ENCODE data around the gene TAF4B.

The TAF4B gene

DNA sequence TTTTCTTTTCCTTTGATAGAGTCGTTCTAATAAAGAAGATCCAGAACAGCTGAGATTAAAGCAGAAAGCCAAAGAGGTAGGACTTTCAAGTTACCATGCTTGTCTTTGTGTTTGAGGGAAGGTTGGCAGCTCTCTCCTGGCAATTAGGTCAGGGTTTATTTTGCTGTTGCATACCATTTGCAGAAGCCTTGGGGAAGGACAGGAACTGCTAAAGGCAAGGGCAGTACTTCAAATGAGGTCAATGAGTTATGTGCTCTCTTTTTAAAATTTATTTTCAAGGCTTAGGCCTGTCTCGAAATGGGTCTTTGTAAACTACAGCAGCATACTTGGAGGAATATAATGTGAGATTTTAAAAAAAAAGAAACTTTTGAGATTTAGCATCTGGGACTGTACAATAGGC lies 108.9 kb downstream of the TAF4B start:
- H3K4me3 ChIP-seq (ENCODE audit: insufficient read depth in 1 of 2, low read depth in 1 of 2, low read length in 2 of 2): no peak overlapping the region
- no peak for DNase-seq
- H2BK12ac ChIP-seq (ENCODE audit: low read length in 2 of 2): no peak overlapping the region
- peaks cover 2% of the 10 kb centered on the region for H3K4me1 ChIP-seq (ENCODE audit: control insufficient read depth, insufficient read depth, low read depth, low read length)
- no peaks in the 10 kb centered on the region for H3K9me3 ChIP-seq (ENCODE audit: control insufficient read depth, low read length)
- H3K4me2 ChIP-seq (ENCODE audit: low read length, poor library complexity, severe bottlenecking): no peak overlapping the region
- no peak overlapping the region for H4K91ac ChIP-seq (ENCODE audit: low read length)
- H2BK5ac ChIP-seq (ENCODE audit: low read depth, low read length, poor library complexity, severe bottlenecking): no peak overlapping the region
- H2BK120ac ChIP-seq (ENCODE audit: low read depth, low read length): no peak overlapping the region
- H2AK5ac ChIP-seq (ENCODE audit: low read length, severe bottlenecking): no peak overlapping the region
- no peak overlapping the region for H4K8ac ChIP-seq (ENCODE audit: low read length)
- H3K18ac ChIP-seq (ENCODE audit: low read depth in 1 of 2, low read length in 2 of 2): no peak overlapping the region
- H3K27me3 ChIP-seq (ENCODE audit: control insufficient read depth in 1 of 2, insufficient read depth in 1 of 2, low read length in 2 of 2): no peaks in the 10 kb centered on the region
- H3K4ac ChIP-seq (ENCODE audit: low read depth in 1 of 2, low read length in 2 of 2): no peak overlapping the region
- H3K14ac ChIP-seq (ENCODE audit: low read length in 2 of 2): no peak overlapping the region
- no peaks in the 10 kb centered on the region for H3K79me1 ChIP-seq (replicated peaks; ENCODE audit: low read length, poor library complexity, severe bottlenecking)
- H2AFZ ChIP-seq (ENCODE audit: low read depth, low read length): no peak overlapping the region
- no peak overlapping the region for H2BK15ac ChIP-seq (ENCODE audit: low read depth, poor library complexity, severe bottlenecking)
- H3K9ac ChIP-seq (ENCODE audit: low read length): no peak overlapping the region
- H3K27ac ChIP-seq (ENCODE audit: low read length, poor library complexity, severe bottlenecking): no peak overlapping the region
- no peaks in the 10 kb centered on the region for H3K36me3 ChIP-seq (ENCODE audit: control insufficient read depth in 1 of 2, insufficient read depth in 2 of 2, low read depth in 1 of 2, low read length in 2 of 2)
- WGBS: 73% methylated on average over 2 of the region's 2 CpGs
- H3K23ac ChIP-seq (ENCODE audit: low read length in 2 of 2): no peak overlapping the region

DNA sequence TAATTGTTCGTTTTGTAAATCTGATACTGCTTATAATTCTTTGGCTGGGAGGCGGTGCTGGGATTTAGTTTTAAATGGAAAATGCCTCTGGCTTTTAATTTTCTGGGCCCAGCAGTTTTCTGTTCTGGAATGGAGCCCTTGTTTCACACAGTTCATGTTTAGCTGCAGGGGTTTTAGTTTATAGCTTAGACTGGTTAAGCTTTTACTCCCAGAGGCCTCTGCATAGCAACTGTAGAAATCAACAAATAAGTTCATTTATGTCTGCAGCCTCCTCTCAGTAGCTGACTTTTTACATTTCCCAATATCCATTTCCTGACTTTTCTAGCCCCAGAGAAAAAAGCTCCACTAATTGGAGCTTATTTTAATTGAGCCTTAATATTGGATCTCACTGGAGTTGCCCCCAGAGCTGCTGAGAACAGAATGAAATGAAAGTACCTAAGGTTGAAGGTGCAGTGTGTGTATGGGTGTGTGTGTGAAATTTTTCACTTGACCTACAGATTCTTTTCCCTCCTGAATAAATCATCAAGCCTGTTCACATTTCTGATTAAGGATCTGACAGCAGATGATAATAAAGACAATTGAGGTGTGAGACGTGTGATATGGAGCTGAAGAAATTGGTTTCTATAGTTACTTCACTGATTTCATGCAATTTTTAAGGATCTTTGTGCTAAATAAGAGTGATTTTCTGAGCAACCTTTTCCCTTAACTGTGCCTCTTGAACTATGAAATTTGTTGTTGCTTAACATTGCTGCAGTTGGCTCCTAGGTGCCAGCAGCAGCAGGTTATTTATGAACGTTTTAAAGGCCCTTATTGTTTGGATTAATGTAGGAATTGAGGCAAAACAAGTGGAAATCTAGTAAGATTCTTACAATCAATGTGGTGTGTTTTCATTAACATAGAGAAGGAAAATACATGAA lies 109.6 kb downstream of the TAF4B start:
- H2BK120ac ChIP-seq (ENCODE audit: low read depth, low read length): no peak overlapping the region
- 87% methylated on average over 4 of the region's 4 CpGs for WGBS
- no peak overlapping the region for H2AK5ac ChIP-seq (ENCODE audit: low read length, severe bottlenecking)
- no peak overlapping the region for H3K14ac ChIP-seq (ENCODE audit: low read length in 2 of 2)
- peak; percentile 32 for DNase-seq
- no peak overlapping the region for H3K9ac ChIP-seq (ENCODE audit: low read length)
- H3K23ac ChIP-seq (ENCODE audit: low read length in 2 of 2): no peak overlapping the region
- H3K4me1 ChIP-seq (ENCODE audit: control insufficient read depth, insufficient read depth, low read depth, low read length): peaks cover 2% of the 10 kb centered on the region
- no peak overlapping the region for H3K4ac ChIP-seq (ENCODE audit: low read depth in 1 of 2, low read length in 2 of 2)
- no peak overlapping the region for H4K91ac ChIP-seq (ENCODE audit: low read length)
- H3K36me3 ChIP-seq (ENCODE audit: control insufficient read depth in 1 of 2, insufficient read depth in 2 of 2, low read depth in 1 of 2, low read length in 2 of 2): no peaks in the 10 kb centered on the region
- H3K27me3 ChIP-seq (ENCODE audit: control insufficient read depth in 1 of 2, insufficient read depth in 1 of 2, low read length in 2 of 2): no peaks in the 10 kb centered on the region
- H3K4me2 ChIP-seq (ENCODE audit: low read length, poor library complexity, severe bottlenecking): no peak overlapping the region
- no peak overlapping the region for H2BK15ac ChIP-seq (ENCODE audit: low read depth, poor library complexity, severe bottlenecking)
- no peak overlapping the region for H3K18ac ChIP-seq (ENCODE audit: low read depth in 1 of 2, low read length in 2 of 2)
- no peak overlapping the region for H2BK12ac ChIP-seq (ENCODE audit: low read length in 2 of 2)
- no peak overlapping the region for H2BK5ac ChIP-seq (ENCODE audit: low read depth, low read length, poor library complexity, severe bottlenecking)
- H4K8ac ChIP-seq (ENCODE audit: low read length): no peak overlapping the region
- no peak overlapping the region for H2AFZ ChIP-seq (ENCODE audit: low read depth, low read length)
- no peak overlapping the region for H3K27ac ChIP-seq (ENCODE audit: low read length, poor library complexity, severe bottlenecking)
- no peak overlapping the region for H3K4me3 ChIP-seq (ENCODE audit: insufficient read depth in 1 of 2, low read depth in 1 of 2, low read length in 2 of 2)
- H3K9me3 ChIP-seq (ENCODE audit: control insufficient read depth, low read length): no peaks in the 10 kb centered on the region
- H3K79me1 ChIP-seq (replicated peaks; ENCODE audit: low read length, poor library complexity, severe bottlenecking): no peaks in the 10 kb centered on the region

DNA sequence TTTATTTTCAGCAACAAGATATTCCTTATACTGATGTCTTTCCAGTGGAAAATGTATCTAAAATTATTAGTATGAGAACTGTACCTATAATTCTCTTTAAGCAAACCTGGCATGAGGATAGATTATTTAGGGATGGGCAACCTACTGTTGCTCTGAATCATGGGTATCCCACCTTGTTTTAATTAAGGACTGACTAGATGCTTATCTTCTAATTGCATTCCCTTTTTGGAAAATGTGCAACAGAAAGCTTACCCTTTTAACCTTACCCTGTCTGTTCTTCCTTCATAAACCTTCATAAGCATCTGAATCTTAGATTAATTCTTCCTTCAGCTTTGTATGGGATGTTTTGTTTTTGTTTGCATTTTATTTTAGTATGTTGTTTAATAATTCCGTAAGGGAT lies 110.3 kb downstream of the TAF4B start:
- Histone ChIP-seq H3K9ac (ENCODE audit: low read length) (no peak overlapping the region), H3K36me3 (ENCODE audit: control insufficient read depth in 1 of 2, insufficient read depth in 2 of 2, low read depth in 1 of 2, low read length in 2 of 2) (no peaks in the 10 kb centered on the region), H3K4me1 (ENCODE audit: control insufficient read depth, insufficient read depth, low read depth, low read length) (peaks cover 2% of the 10 kb centered on the region), H2BK5ac (ENCODE audit: low read depth, low read length, poor library complexity, severe bottlenecking) (no peak overlapping the region), H2BK12ac (ENCODE audit: low read length in 2 of 2) (no peak overlapping the region), H3K18ac (ENCODE audit: low read depth in 1 of 2, low read length in 2 of 2) (no peak overlapping the region), H3K27me3 (ENCODE audit: control insufficient read depth in 1 of 2, insufficient read depth in 1 of 2, low read length in 2 of 2) (no peaks in the 10 kb centered on the region), H3K79me1 (replicated peaks; ENCODE audit: low read length, poor library complexity, severe bottlenecking) (no peaks in the 10 kb centered on the region), H3K4me3 (ENCODE audit: insufficient read depth in 1 of 2, low read depth in 1 of 2, low read length in 2 of 2) (no peak overlapping the region), H3K23ac (ENCODE audit: low read length in 2 of 2) (no peak overlapping the region), H2AK5ac (ENCODE audit: low read length, severe bottlenecking) (no peak overlapping the region), H3K4me2 (ENCODE audit: low read length, poor library complexity, severe bottlenecking) (no peak overlapping the region), H3K4ac (ENCODE audit: low read depth in 1 of 2, low read length in 2 of 2) (no peak overlapping the region), H4K8ac (ENCODE audit: low read length) (no peak overlapping the region), H3K14ac (ENCODE audit: low read length in 2 of 2) (no peak overlapping the region), H2BK15ac (ENCODE audit: low read depth, poor library complexity, severe bottlenecking) (no peak overlapping the region), H2AFZ (ENCODE audit: low read depth, low read length) (no peak overlapping the region), H2BK120ac (ENCODE audit: low read depth, low read length) (no peak overlapping the region), H3K27ac (ENCODE audit: low read length, poor library complexity, severe bottlenecking) (no peak overlapping the region), H3K9me3 (ENCODE audit: control insufficient read depth, low read length) (no peaks in the 10 kb centered on the region), H4K91ac (ENCODE audit: low read length) (no peak overlapping the region)
- no peak for DNase-seq
- 100% methylated on average over 1 of the region's 1 CpG for WGBS

DNA sequence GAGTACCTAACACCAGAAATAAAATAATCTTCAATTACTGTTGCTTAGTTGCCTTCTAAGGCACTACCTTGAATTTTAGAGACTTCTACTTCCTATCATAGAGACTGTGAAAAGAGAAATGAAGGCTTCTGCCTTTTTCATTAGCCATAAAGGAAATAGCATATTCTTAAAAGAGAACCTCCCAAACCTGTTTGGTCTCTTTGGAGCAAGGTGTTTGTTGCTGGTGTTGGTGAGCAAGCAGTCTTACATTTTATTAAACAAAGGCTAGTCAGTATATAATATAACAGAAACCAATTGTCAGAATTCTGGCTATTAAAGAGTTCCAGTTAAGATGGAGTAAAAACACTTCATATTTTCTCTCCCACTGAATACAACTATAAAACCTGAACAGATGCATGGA lies 116.4 kb downstream of the TAF4B start:
- no peak overlapping the region for H3K18ac ChIP-seq (ENCODE audit: low read depth in 1 of 2, low read length in 2 of 2)
- H2AK5ac ChIP-seq (ENCODE audit: low read length, severe bottlenecking): no peak overlapping the region
- H3K4me1 ChIP-seq (ENCODE audit: control insufficient read depth, insufficient read depth, low read depth, low read length): peaks cover 2% of the 10 kb centered on the region
- H3K9ac ChIP-seq (ENCODE audit: low read length): no peak overlapping the region
- no peak overlapping the region for H3K4me2 ChIP-seq (ENCODE audit: low read length, poor library complexity, severe bottlenecking)
- H2AFZ ChIP-seq (ENCODE audit: low read depth, low read length): no peak overlapping the region
- H3K27ac ChIP-seq (ENCODE audit: low read length, poor library complexity, severe bottlenecking): no peak overlapping the region
- no peaks in the 10 kb centered on the region for H3K79me1 ChIP-seq (replicated peaks; ENCODE audit: low read length, poor library complexity, severe bottlenecking)
- no peak overlapping the region for H3K14ac ChIP-seq (ENCODE audit: low read length in 2 of 2)
- no peaks in the 10 kb centered on the region for H3K27me3 ChIP-seq (ENCODE audit: control insufficient read depth in 1 of 2, insufficient read depth in 1 of 2, low read length in 2 of 2)
- no peak overlapping the region for H3K4ac ChIP-seq (ENCODE audit: low read depth in 1 of 2, low read length in 2 of 2)
- H2BK5ac ChIP-seq (ENCODE audit: low read depth, low read length, poor library complexity, severe bottlenecking): no peak overlapping the region
- no peak overlapping the region for H2BK12ac ChIP-seq (ENCODE audit: low read length in 2 of 2)
- H3K9me3 ChIP-seq (ENCODE audit: control insufficient read depth, low read length): peaks cover 22% of the 10 kb centered on the region
- no peak overlapping the region for H3K4me3 ChIP-seq (ENCODE audit: insufficient read depth in 1 of 2, low read depth in 1 of 2, low read length in 2 of 2)
- no peak overlapping the region for H2BK120ac ChIP-seq (ENCODE audit: low read depth, low read length)
- no peak overlapping the region for H3K23ac ChIP-seq (ENCODE audit: low read length in 2 of 2)
- H2BK15ac ChIP-seq (ENCODE audit: low read depth, poor library complexity, severe bottlenecking): no peak overlapping the region
- no peak overlapping the region for H4K8ac ChIP-seq (ENCODE audit: low read length)
- H3K36me3 ChIP-seq (ENCODE audit: control insufficient read depth in 1 of 2, insufficient read depth in 2 of 2, low read depth in 1 of 2, low read length in 2 of 2): peaks cover 0 to 5% of the 10 kb centered on the region in 2 experiments
- no peak overlapping the region for H4K91ac ChIP-seq (ENCODE audit: low read length)
- no peak for DNase-seq
